HepG2 (cell line): Measurements from ENCODE around the gene JMJD6. TPM values are rescaled to one million over a fixed set of nuclear protein-coding genes. Genes with fewer than 3 reads are reported as not detected.

Source experiments
- ATAC-seq: fragments of 200-7000 bp; cut with Tn5 transposase; 3 replicates; pipeline ENCODE4 v1.9.1; 2020; ENCODE audit warnings: mild to moderate bottlenecking, moderate library complexity
- BruUV-seq: library from RNA; stranded (reverse); fragments of 400-500 nt; replicated peaks from 2 replicates; lab custom pipeline; 2021; lab: Mats Ljungman, UMichigan
- CTCF ChIA-PET: fragments of 300-600 bp; formaldehyde crosslinking; extraction: SDS; loops from one replicate; lab custom pipeline; 2021; ENCODE audit warnings: low total read pairs, inconsistent platforms, low intra/inter-chr PET ratio; lab: Yijun Ruan, JAX
- POLR2A ChIA-PET: fragments of 350-600 bp; sonication (Branson Sonifier 250); formaldehyde crosslinking; loops from one replicate; lab custom pipeline; 2020; ENCODE audit warnings: antibody characterized with exemption, inconsistent platforms; lab: Yijun Ruan, JAX
- DNase-seq: peaks from one replicate; pipeline ENCODE4 v3.0.0-alpha.2; 2015; ENCODE audit warnings: low spot score
- FAIRE-seq: peaks from 3 replicates; lab custom pipeline; 2011; peaks lifted over from hg19 to GRCh38; lab: Jason Lieb, UNC
- H2AFZ ChIP-seq: one replicate; pipeline ENCODE4 v1.6.1; 2011; ENCODE audit warnings: low read length, inconsistent platforms
- H3K27ac ChIP-seq: fragments of 300-600 bp; 3 replicates; pipeline ENCODE4 v1.8.0; 2011; ENCODE audit warnings: mixed run types, mild to moderate bottlenecking, mixed read lengths, low read length, inconsistent platforms; ENCODE audit not compliant: insufficient read depth; ENCODE audit errors: extremely low read length
- H3K27me3 ChIP-seq, 2 experiments: fragments of 200-600 bp in 1 of 2; 2 replicates in 1 of 2; 3 replicates in 1 of 2; pipeline versions ENCODE4 v1.6.0 to v1.8.0; 2011; ENCODE audit warnings: low read length in 2 of 2, mild to moderate bottlenecking in 2 of 2, moderate library complexity in 2 of 2, inconsistent platforms in 1 of 2; ENCODE audit not compliant: insufficient read depth in 2 of 2, control insufficient read depth in 1 of 2
- H3K36me3 ChIP-seq, 2 experiments: fragments of 200-600 bp in 1 of 2; replicated peaks in 1 of 2; 2 replicates in 1 of 2; 3 replicates in 1 of 2; pipeline versions ENCODE4 v1.5.1 to v1.8.0; 2011; ENCODE audit warnings: low read length in 2 of 2, inconsistent platforms in 1 of 2; ENCODE audit not compliant: insufficient read depth in 2 of 2, control insufficient read depth in 1 of 2
- H3K4me1 ChIP-seq: 2 replicates; pipeline ENCODE4 v1.5.1; 2012; ENCODE audit warnings: low read length, inconsistent platforms; ENCODE audit not compliant: insufficient read depth
- H3K4me2 ChIP-seq: 2 replicates; pipeline ENCODE4 v1.6.0; 2011; ENCODE audit warnings: low read depth, low read length, inconsistent platforms
- H3K4me3 ChIP-seq, 3 experiments: fragments of 200-600 bp in 1 of 3; sonication (generic), shearing (Covaris generic) in 1 of 3; replicated peaks in 1 of 3; 2 replicates each; pipeline ENCODE4 v1.5.1; 2011 to 2016; ENCODE audit warnings: low read length in 3 of 3, inconsistent platforms in 2 of 3, low read depth in 2 of 3, mild to moderate bottlenecking in 2 of 3, control low read depth in 1 of 3, mixed read lengths in 1 of 3; ENCODE audit not compliant: insufficient read depth in 1 of 3
- H3K79me2 ChIP-seq: one replicate; pipeline ENCODE4 v1.6.1; 2011; ENCODE audit warnings: low read length, inconsistent platforms; ENCODE audit not compliant: insufficient read depth
- H3K9ac ChIP-seq: 2 replicates; pipeline ENCODE4 v1.6.0; 2011; ENCODE audit warnings: mild to moderate bottlenecking, low read depth, low read length, inconsistent platforms; ENCODE audit not compliant: insufficient read depth
- H3K9me3 ChIP-seq: 2 replicates; pipeline ENCODE4 v1.5.1; 2012; ENCODE audit warnings: mild to moderate bottlenecking, low read length
- H4K20me1 ChIP-seq: 2 replicates; pipeline ENCODE4 v1.6.0; 2011; ENCODE audit warnings: inconsistent platforms, mild to moderate bottlenecking, low read length, moderate library complexity; ENCODE audit not compliant: insufficient read depth
- ATRX ChIP-seq: sonication (generic); formaldehyde crosslinking; IDR thresholded peaks from 2 replicates; pipeline ENCODE4 v1.4.0; 2020; ENCODE audit warnings: missing genetic modification reagents, borderline replicate concordance
- CBX1 ChIP-seq: IDR thresholded peaks from one replicate; pipeline ENCODE4 v1.6.1; 2016; ENCODE audit warnings: antibody characterized with exemption, low read depth
- FOSL2 ChIP-seq: sonication (generic); formaldehyde crosslinking; IDR thresholded peaks from 2 replicates; pipeline ENCODE4 v1.4.0; 2020; ENCODE audit warnings: missing genetic modification reagents
- HOXA7 ChIP-seq: sonication (generic); formaldehyde crosslinking; IDR thresholded peaks from 2 replicates; pipeline ENCODE4 v1.8.1; 2022; ENCODE audit warnings: mild to moderate bottlenecking, missing genetic modification reagents, moderate library complexity
- JUND ChIP-seq: sonication (generic); formaldehyde crosslinking; IDR thresholded peaks from 2 replicates; pipeline ENCODE4 v1.8.0; 2022; ENCODE audit warnings: mild to moderate bottlenecking, missing genetic modification reagents
- KLF11 ChIP-seq: IDR thresholded peaks from 2 replicates; pipeline ENCODE4 v1.6.1; 2016; ENCODE audit warnings: missing compliant biosample characterization
- MXD4 ChIP-seq: IDR thresholded peaks from 2 replicates; pipeline ENCODE4 v1.6.1; 2016; ENCODE audit warnings: mild to moderate bottlenecking, missing biosample characterization, missing genetic modification reagents
- NFRKB ChIP-seq: fragments of 450-650 bp; IDR thresholded peaks from 2 replicates; pipeline ENCODE4 v1.6.1; 2017
- TEAD2 ChIP-seq: sonication (generic); formaldehyde crosslinking; IDR thresholded peaks from 2 replicates; pipeline ENCODE4 v1.9.0; 2021; ENCODE audit warnings: missing genetic modification reagents
- THAP8 ChIP-seq: sonication (generic); formaldehyde crosslinking; IDR thresholded peaks from 2 replicates; pipeline ENCODE4 v1.5.1; 2020; ENCODE audit warnings: missing genetic modification reagents, mild to moderate bottlenecking, borderline replicate concordance
- ZBTB1 ChIP-seq: sonication (generic); formaldehyde crosslinking; IDR thresholded peaks from 2 replicates; pipeline ENCODE4 v1.4.0; 2020; ENCODE audit warnings: missing genetic modification reagents, borderline replicate concordance
- ZBTB42 ChIP-seq: sonication (generic); formaldehyde crosslinking; IDR thresholded peaks from 2 replicates; pipeline ENCODE4 v1.5.0; 2020; ENCODE audit warnings: mild to moderate bottlenecking, missing genetic modification reagents
- ZNF17 ChIP-seq: sonication (generic); formaldehyde crosslinking; IDR thresholded peaks from 2 replicates; pipeline ENCODE4 v1.5.0; 2020; ENCODE audit warnings: mild to moderate bottlenecking, missing genetic modification reagents
- ZNF296 ChIP-seq: sonication (generic); formaldehyde crosslinking; conservative IDR thresholded peaks from 2 replicates; pipeline ENCODE4 v1.5.0; 2020; ENCODE audit warnings: mild to moderate bottlenecking, missing genetic modification reagents
- ZNF646 ChIP-seq: sonication (generic); formaldehyde crosslinking; IDR thresholded peaks from 2 replicates; pipeline ENCODE4 v1.9.0; 2021; ENCODE audit warnings: mild to moderate bottlenecking, missing genetic modification reagents
- ZNF782 ChIP-seq: sonication (generic); formaldehyde crosslinking; IDR thresholded peaks from 2 replicates; pipeline ENCODE4 v1.4.0; 2020; ENCODE audit warnings: missing genetic modification reagents, mild to moderate bottlenecking, borderline replicate concordance
- WGBS: methylation state at CpG from one replicate; pipeline ENCODE4 v1.1.6; 2017; ENCODE audit warnings: low lambda C conversion rate; 5-methylcytosine and 5-hydroxymethylcytosine counted together
- in situ Hi-C: cut with HindIII; loops from 2 replicates; pipeline ENCODE4 v1.10.0; 2017; ENCODE audit warnings: low pct_unique_long_range_greater_than_20kb; ENCODE audit not compliant: extremely low pct_ligation_motif_present
- intact Hi-C: fragments of 100-400 bp; cut with micrococcal nuclease; formaldehyde crosslinking; loops from one replicate; pipeline ENCODE4 v1.10.0; 2022; ENCODE audit not compliant: unreplicated experiment
- polyA plus RNA-seq, 8 experiments: library from polyadenylated mRNA; depleted of rRNA in 3 of 8; stranded (reverse) in 7 of 8; unstranded in 1 of 8; fragments of >200 nt; fragmentation: Illumina TruSeq in 4 of 8; extraction: Trizol in 4 of 8; gene quantifications; 2 replicates each; pipeline versions ENCODE4 v1.2.1 to v1.2.3, GENCODE V29; 2011 to 2016; ENCODE audit warnings: low read depth in 4 of 8, missing spikeins in 1 of 8, mixed read lengths in 1 of 8; ENCODE audit not compliant: insufficient read depth in 1 of 8
- total RNA-seq, 5 experiments: library from RNA; depleted of rRNA; stranded (reverse); fragments of >200 nt; fragmentation: Illumina TruSeq; extraction: Trizol; gene quantifications; 2 replicates each; pipeline ENCODE4 v1.2.3, GENCODE V29; 2016; ENCODE audit warnings: low read depth in 1 of 5
- TF ChIP-seq, protein P1 (sequence below): sonication (generic); formaldehyde crosslinking; IDR thresholded peaks from 2 replicates; pipeline ENCODE4 v1.5.1; 2020; ENCODE audit warnings: missing genetic modification reagents, mild to moderate bottlenecking, borderline replicate concordance

The JMJD6 gene
- total and polyA plus RNA-seq, 2 of the 13 experiments (the other 11 are each of a cell fraction or from before 2014, with no cell fraction given): 33.6 to 41.0 TPM

GRCh38 chr17:76725580-76726230 is 701 bp downstream of the JMJD6 start:
- CTCF ChIA-PET: no interaction called here
- ATAC-seq: peak; percentile 48
- intact Hi-C loops: no loop called here
- peaks cover 8% of the 10 kb centered on the region for H4K20me1 ChIP-seq
- H3K9ac ChIP-seq: peak overlapping the region; percentile 81
- FAIRE-seq: peak; percentile 56
- 13% methylated on average over 25 of the region's 38 CpGs for WGBS
- no TSS peak for BruUV-seq
- peak overlapping the region; percentile 98 for H3K27ac ChIP-seq
- peaks cover 71% of the 10 kb centered on the region for H3K4me1 ChIP-seq
- H3K9me3 ChIP-seq: no peaks in the 10 kb centered on the region
- POLR2A ChIA-PET: interaction anchor here (1.0 to 5.1 kb wide), 7 partner anchors 9 to 54 kb away, joined by 4 to 71 read pairs (median 6); partner anchors contain the start of genes MFSD11, MXRA7 and SRSF2
- H3K27me3 ChIP-seq: no peaks in the 10 kb centered on the region
- H2AFZ ChIP-seq: no peak overlapping the region
- peak overlapping the region; percentile 72 to 98 (median 78) for H3K4me3 ChIP-seq
- peak; percentile 43 for DNase-seq
- peaks cover 54% of the 10 kb centered on the region for H3K79me2 ChIP-seq
- peaks cover 18 to 36% of the 10 kb centered on the region in 2 experiments for H3K36me3 ChIP-seq
- H3K4me2 ChIP-seq: peak overlapping the region; percentile 98
- in situ Hi-C loops: no loop called here
- no peak for TF ChIP-seq TEAD2 (CRISPR knock-in tag)
- TF ChIP-seq HOXA7 (CRISPR knock-in tag): no peak
- TF ChIP-seq THAP8 (CRISPR knock-in tag): no peak; the same call in 1 of the 2 replicates
- TF ChIP-seq ZNF296 (CRISPR knock-in tag): no peak
- TF ChIP-seq JUND (CRISPR knock-in tag): no peak
- TF ChIP-seq CBX1: no peak
- no peak for TF ChIP-seq ZBTB42 (CRISPR knock-in tag)
- TF ChIP-seq NFRKB: no peak
- no peak for TF ChIP-seq ZBTB1
- TF ChIP-seq MXD4 (CRISPR knock-in tag): peak; percentile 62; the same call in 1 of the 2 replicates
- TF ChIP-seq KLF11 (CRISPR knock-in tag): no peak
- 0 out of 2 replicates have a peak, but pooled peaks have one; percentile 33 for TF ChIP-seq FOSL2 (CRISPR knock-in tag)
- TF ChIP-seq ZNF782 (CRISPR knock-in tag): no peak
- TF ChIP-seq ZNF17 (CRISPR knock-in tag): no peak
- TF ChIP-seq, protein P1, sequence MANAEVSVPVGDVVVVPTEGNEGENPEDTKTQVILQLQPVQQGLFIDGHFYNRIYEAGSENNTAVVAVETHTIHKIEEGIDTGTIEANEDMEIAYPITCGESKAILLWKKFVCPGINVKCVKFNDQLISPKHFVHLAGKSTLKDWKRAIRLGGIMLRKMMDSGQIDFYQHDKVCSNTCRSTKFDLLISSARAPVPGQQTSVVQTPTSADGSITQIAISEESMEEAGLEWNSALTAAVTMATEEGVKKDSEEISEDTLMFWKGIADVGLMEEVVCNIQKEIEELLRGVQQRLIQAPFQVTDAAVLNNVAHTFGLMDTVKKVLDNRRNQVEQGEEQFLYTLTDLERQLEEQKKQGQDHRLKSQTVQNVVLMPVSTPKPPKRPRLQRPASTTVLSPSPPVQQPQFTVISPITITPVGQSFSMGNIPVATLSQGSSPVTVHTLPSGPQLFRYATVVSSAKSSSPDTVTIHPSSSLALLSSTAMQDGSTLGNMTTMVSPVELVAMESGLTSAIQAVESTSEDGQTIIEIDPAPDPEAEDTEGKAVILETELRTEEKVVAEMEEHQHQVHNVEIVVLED (CRISPR knock-in tag): no peak
- no peak for TF ChIP-seq ATRX (CRISPR knock-in tag)
- TF ChIP-seq ZNF646: no peak
